ENCODE measurements around the gene KCNJ18.
"Not testable (repeated sequence)": the region's sequence is repeated elsewhere in the genome, so short reads cannot be mapped to it uniquely, and the experiment has no call there.

Gene KCNJ18

DNA sequence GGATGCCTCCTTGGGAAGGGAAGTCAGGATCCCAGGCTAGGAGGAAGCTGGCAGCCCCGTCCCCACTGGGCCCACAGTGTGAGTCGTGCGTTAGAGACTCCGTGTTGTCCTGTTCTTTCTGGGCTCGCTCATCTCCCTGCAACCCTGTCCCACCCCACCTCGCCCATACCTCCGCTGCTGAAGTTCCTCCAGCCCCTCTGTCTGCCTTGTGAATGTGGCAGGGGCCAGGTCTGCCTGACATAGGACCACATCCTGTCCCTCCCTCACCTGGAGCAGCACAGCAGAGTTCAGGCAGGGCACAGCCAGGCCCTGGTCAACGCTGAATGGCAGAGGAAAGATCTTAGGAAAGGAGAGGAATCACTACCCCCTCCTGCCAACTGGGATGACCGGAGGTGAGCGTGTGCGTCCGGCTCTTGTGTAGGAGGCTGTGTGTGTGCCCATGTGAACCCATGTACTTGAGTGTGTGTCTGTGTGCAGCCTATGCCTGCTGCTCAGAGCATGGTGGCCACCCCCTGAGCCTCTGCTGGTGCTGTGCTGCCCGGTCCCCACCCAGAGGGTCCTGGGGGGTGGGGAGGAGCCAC is 12.8 kb downstream of the KCNJ18 start:
- no peak for DNase-seq

DNA sequence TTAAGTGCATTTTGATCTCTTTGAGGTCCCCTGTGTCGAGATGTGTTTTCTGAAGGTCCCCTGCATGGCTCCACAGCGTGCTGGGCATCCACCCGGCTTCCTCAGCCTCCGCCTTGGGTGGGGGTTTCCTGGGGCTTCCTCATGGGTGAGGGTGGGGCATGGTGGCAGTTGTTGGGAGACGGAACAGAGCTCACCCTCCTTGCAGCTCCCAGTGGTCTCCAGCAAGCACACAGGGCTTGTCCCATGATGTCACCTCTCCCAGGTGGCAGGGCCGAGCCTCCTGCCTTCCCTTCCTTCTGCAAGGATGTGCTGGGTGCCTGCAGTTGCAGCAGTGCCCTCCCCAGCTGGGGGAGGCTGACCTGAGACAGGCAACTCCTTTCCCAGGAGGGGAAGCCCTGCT is 13.4 kb downstream of the KCNJ18 start:
- not testable (repeated sequence) for DNase-seq

DNA sequence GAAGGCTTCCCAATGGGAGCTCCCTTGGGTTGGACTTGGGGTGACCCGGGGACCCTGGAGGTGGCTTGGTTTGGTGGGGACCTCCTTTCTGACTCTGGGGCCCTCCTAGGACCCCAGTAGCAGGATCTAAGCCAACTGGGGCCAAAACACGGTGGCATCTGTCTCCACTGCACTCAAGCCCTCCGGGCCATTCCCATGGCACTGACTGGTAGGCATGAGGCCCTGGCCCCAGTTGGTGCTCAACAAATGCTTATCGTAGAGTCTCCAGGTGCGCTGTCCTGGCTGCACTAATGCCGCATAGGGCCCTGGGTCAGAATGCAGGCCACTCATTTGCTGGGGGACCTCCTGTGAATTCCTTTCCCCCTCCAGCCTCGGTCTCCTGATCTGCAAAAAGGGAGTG is 14.2 kb downstream of the KCNJ18 start:
- not testable (repeated sequence) for DNase-seq

DNA sequence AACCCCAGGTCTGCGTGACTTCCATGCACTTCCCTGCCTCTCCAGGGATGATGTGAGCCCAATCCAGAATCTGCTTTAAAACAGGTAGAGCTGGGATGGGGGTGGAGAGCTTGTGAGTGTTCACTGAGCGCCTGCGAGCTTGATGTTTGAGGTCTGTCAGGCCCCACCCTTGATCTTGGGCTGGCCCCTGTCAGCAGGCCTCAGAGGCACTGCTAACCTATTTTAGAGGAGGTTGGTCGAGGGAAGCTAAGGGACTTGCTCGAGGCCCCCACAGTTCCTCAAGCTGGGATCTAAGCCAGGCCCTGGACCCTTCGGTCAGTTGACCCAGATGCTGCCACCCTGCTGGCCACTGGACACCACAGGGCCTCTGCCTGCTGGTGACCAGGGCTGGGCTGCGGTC is 14.8 kb downstream of the KCNJ18 start:
- not testable (repeated sequence) for DNase-seq

DNA sequence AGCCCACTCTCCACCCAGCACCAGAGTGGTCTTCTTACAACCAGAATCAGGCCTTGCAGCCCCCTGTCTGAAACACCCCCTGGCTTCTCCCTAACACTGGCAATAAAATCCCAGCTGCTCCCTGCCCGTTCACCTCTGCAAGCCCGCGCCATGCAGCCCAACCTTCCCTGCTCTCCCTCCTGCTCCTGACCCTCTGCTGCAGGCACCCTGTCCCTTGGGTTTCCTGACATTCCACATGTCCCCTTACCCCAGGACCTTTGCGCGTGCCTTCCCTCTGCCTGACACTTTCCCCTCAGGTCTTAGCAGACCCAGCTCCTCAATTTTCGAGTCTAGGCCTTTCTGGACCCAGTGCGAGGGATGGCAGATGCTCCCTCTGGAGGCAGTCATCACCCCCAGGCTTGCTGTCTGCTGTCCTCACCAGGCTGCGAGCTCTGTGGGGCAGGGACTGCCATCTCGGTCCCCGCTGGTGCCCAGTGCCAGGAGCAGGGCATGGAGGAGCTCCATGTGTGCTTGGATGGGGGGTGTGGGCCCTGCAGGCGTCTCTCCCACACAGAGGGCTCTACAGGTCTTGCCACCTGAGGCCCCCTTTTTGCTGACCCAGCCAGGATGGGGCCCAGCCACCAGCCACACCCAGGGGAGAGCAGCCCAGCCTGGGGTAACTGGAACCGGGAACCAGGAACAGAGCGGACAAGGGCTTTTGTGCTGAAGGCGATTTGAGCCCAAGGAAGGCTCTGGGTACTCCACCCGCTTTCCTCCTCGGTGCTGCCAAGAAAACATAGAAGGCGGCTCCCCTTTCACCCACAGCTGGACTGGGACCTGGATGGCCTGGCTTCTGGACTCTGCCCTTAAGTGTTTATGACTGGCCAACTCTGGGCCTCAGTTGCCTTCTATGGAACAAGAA is 15.6 kb downstream of the KCNJ18 start:
- DNase-seq, result not testable (repeated sequence)

DNA sequence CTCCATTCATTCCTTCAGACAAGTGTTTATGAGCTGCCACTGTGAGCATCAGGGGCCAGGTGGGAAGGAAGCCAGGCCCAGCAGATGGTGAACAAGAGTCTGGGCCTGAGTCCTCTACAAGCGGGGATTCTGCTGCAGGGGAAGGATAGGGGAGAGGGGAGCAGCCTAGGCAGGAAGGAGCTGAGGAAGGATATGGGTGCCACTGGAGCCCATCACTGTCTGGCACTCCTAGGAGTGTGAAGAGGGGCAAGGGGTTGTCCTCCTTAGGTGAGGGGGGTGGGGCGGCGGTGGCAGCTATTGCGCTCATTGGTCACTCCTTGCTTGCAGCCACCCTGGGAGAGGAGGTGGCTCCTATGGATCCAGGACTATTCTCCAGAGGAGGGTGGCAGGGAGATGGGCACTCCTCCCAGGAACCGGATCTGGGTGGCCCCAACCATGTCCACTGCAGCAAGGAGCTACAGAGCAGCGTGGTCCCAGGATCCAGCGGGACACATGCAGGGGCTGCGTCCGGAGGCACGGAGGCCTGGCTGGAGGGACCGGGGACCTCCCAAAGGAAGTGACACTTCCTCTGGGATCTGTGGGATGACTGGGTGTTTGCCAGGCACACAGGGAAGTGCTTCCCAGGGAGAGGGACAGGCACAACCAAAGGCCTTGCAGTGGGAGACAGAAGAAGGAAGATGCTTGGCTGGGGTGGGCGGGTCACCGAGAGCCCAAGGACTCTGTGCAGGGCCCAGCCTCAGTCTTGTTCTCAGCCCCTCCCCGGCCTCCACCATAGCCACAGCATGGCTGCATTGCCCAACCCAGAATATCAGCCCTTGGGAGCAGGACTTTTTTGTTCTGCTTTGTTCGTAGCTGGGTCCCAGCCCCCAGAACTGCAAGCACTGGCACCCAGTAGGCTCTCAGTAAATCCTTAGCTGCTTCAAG is 16.6 kb downstream of the KCNJ18 start:
- DNase-seq, result not testable (repeated sequence)

DNA sequence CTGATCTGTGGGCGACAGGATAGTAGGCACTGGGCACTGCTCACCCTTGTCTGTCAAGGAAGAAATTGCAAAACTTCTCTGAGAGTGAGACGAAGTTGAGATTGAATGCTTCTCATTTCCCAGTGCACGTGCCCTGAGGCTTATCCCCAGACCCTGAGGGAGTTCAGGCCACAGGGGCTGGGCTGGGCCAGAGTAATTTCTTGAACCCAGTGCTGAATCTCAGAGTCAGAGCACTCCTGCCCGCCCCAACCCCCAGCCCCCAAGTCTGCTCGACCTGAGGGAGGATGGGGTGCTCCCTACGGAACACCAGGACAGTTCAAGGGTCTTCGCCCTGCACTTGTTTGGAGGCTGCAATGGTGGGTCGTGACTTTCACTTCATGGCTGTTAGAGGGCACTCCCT is 17.7 kb downstream of the KCNJ18 start:
- DNase-seq, result not testable (repeated sequence)

DNA sequence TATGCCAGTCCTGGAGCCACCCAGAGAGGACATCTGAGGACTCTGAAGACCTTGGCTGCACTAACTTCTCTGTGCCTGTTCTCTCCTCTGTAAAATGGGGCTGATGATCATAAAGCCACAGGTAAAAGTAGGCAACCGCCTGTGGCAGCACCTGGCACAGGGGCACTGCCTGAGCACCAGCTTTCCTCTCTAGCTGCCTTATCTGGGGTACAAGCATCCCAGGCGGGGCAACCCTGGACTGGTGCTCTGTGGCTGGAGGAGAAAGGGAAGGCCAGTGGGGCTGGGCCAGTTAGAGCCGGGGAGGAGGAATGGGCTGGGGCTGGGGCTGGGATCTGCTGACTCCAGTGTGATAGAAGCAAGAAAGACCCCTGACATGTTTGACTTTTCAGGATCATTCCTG is 18.2 kb downstream of the KCNJ18 start:
- not testable (repeated sequence) for DNase-seq

DNA sequence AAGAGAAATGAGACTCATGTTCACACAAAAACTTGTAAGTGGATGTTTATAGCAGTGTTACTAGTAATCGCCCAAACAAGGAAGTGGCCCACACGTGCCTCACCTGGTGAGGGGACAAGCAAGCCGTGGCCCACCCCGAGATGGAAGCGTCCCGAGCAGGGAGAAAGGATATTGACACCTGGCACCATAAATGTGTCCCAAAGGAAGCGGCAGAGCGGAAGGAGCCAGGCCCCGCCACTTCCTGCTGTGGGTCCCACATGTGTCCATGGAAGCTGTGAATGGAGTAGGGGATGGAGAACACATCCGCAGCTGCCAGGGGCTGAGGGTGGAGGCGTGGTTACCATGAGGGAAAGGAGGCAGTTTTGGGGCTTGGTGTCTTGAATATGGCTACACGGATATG is 18.9 kb downstream of the KCNJ18 start:
- no peak for DNase-seq

DNA sequence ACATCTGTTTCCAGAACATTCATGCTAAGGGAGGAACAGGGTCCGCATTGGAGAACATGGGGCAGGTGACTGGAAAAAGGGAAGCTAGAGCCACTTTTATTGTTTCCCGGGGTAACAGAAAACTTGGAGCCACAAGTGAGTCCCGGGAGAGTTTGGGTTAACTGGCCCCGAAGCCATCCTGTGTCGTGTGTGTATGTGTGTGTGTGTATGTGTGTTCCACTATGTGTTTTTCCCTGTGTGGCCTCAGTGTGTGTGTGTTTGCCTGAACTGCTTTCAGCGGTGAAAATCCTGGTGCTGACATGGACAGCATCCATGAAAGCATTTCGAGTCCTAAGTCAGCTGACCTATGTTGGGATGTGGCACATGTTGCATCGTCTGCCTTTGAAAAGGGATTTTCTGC is 20.7 kb downstream of the KCNJ18 start:
- not testable (repeated sequence) for DNase-seq

DNA sequence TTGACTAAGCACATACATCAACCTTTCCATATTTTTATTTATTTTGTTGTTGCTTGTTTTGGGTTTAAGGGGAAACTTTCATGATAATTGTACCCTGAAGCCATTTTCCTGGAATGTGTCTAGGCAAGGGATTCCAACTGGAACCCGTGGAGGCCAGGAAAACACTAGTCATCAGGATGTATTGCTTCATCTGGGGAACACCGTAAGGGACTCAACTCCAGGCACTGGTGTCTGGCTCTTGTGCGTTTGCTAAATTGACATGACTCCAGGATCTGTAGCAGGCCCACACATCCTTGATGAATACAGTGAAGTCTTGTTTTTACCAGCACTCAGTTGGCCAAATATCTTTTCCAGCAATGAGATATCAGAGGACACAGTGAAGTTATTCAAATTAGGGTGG is 21.3 kb downstream of the KCNJ18 start:
- not testable (repeated sequence) for DNase-seq

DNA sequence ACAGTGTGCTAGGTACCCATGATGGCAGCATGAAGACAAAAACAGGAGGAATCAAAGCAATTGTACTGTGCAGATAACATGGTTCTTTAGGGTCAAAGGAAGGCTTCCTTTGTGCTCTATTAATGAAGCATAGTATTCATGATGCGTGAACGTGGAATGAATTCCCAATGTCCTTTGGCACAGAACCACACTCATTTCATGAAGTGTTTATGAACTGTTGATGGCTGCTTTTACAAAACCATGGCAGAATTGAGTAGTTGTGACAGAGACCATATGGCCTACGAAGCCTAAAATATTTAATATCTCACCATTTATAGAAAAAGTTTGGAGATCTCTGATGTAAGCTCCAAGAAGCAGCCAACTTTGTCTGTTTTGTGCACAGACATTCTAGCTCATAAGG is 22.4 kb downstream of the KCNJ18 start:
- not testable (repeated sequence) for DNase-seq

DNA sequence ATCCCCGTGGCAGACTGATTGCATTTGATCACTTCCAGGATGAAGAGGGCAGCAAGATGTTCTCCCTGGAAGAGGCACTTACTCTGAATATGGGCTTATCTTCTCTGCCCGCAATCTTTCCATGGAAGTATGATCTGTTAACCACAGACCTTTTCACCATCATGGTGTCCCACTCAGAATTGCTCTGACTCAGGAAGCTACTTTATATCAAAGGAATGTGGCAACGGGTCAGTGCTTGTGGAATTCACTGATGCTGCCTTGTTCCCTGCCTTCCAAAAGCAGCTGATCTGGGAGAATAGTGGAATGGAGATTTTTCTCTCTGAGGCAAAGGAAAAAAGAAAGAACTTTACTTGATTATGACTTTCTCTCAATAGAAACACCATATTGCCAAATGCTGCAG is 23.6 kb downstream of the KCNJ18 start:
- DNase-seq, result not testable (repeated sequence)

DNA sequence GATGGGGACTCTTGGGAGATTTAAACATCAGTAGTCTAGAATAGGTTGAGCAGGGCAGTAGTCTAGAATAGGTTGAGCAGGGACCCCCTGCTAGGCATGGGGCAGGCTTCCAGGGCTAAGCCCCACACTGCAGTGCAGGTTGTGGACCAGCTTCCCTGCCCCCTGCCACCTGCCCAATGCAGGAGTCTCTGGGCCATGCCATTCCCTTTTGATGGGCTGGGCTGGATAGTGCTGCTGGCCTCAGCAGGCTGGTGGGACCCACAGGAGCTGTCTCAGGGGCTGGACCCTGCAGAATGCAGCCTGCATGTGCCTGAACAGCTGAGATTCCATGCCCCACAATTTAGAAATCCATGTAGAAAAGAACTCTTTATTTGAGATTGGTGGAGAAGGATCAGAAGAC is 26.6 kb downstream of the KCNJ18 start:
- DNase-seq, result not testable (repeated sequence)

DNA sequence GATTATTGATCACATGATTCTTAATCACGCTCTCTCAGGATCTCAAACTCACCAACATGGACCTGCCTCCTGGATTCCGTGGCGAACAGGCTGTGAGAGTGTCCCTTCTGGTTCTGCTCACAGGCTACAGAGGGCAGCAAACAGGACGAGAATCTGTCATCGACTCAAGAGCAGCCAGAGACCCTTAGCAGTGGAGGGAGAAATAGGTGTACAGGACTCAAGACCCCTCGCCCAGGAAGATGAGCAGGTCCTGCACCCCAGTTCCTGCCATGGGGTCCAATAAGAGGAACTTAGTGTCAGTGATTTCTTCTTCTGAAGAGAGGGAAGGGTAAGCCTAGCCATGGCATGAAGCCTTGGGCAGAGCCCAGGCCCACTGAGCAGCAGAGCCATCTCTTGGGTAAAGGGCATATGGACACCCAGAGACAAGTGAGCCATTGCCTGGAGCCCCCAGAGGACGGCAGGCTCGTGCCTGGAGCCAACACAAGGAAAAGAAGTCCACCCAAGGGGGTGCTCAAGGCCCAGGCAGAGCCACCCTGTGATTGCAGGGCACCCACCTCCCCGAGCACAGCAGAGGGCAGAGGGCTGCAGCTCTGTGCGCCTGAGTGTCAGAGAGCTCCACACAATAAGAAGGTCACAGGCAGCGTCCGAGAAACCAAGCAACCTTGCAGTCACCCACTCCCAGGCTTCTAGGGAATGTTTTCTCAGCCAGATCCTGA is 27.3 kb downstream of the KCNJ18 start:
- DNase-seq, result not testable (repeated sequence)

DNA sequence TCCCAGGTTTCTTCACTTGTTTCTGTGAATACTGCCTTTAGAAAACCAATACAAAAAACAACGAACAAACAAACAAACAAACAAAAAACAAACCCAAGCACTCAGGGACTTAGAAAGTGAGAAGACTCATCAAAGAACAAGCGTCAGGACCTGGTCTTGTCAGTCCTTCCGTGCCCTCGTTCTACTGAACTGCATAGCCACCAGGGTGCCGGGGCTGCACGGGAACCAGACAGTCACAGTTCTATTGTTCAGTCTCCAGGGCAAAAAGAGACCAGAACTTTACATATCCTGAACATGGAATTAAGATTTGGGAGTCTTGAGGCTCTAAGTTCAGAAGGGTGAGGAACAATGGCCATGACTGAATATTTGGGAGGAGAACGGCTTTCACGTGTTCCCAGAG is 28.2 kb downstream of the KCNJ18 start:
- DNase-seq, result not testable (repeated sequence)

DNA sequence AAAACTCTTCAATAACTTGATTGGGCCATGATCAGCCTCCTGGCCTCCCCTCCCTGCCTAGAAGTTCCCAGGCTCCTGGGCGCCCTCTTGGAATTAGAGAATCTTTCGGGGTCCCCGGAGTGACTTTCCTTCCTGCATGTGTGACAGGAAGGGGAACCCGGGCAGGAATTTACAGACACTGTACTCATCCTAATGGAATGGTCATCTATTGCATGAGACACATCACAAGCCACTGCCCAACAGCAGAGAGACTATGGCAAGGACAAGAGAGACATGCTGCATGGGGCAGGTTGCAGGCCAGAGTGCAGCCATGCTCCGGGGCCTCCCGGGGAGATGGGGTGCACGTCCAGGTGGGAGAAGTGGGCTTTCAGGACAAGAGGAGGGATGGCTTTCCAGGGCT is 29.9 kb downstream of the KCNJ18 start:
- not testable (repeated sequence) for DNase-seq

DNA sequence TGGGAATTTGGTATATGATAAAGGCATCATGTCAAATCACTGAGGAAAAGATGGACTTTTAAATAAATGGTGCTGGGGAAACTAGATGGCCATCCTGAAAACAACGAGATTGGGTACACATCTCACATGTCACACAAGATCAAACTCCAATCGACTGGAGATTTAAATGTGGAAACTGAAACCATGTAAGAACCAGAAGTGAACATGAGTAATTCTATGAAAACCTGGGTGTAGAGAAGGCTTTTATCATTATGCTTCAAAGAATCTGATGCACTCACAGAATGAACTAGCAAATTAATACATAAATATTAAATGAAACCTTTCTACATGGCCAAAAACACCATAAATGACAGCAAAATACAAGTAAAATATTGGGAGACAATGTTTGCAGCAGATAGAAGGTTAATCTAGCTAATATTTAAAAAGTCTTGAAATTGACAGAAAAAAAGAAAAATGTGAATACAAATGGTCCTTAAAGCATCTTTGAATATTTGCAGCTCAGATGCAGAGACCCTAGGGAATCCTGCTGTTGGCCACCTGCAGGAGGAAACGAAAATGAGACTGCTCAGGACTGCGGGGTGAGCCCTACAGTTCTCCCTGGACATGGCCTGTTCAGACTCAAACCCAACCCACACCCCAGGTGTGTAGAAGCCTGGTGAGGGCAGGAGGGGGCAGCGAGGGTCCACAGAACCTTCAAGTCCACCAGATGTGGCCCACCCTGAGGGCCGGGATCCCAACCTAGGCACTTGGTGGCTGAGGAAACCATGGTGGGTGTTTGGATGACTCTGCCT is 32.1 kb downstream of the KCNJ18 start:
- not testable (repeated sequence) for DNase-seq

DNA sequence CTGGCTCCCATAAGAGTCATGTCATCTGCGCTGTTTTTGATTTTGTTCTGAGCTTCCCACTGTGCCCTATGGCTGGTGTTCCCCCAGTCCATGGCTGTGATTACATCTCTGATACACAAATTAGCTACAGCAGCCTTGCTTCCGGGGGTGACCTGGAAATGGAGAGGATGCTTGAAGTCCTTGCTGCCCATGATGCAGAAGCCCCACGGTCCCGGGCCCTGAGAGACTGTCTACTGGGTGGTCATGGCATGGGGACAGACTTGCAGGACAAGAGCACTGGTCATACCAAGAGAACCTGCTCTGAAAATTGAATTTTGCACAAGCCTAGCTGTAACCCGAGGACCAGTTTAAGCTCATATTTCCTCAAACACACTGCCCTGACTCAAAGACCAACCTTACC is 38.8 kb downstream of the KCNJ18 start:
- DNase-seq, result not testable (repeated sequence)

DNA sequence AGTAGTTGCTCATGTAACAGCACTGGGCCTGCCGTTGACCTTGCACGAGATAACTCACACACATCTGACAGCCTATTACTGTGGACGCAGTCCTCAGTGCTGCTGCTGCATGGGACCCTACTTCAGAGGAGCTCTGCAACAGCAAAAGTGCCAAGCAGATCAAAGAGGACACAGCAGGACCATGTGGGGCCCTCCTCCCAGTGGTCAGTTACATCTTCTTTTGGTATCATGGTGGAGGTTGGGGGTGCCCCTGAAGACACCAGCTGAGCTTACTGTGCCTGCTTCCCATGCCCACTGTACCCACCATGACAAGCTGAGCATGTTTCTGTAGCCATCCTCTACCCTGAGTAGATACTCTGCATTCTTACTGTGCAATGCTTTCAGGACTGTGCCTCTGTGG is 41.6 kb downstream of the KCNJ18 start:
- not testable (repeated sequence) for DNase-seq

DNA sequence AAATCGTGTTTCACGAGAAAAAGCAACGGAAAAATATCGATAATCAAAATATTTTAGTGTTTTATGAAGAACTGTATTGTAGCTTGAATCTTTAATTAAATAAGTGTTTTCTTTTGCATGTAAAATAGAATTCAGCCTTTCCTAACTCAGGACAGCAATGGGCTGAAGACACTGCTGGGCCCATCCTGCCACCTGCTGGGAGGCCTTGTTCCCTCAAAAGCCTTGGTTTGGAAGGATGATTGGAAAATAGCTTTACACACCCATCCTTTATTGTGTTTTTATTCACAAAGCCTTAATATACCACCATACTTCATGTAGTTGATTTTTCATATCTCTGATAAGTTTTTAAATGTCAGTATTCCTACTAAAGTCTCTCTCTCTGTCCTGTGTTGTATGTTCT is 43.5 kb downstream of the KCNJ18 start:
- DNase-seq, result not testable (repeated sequence)
